Measurements from ENCODE around the gene FFAR1.

- no peak for TF ChIP-seq FOXM1 (IDR thresholded peaks at IDR 0.05; ENCODE audit: borderline replicate concordance)
- no peak for TF ChIP-seq BHLHE40 (IDR thresholded peaks at IDR 0.05; ENCODE audit: borderline replicate concordance)
- TF ChIP-seq ELF4 (IDR thresholded peaks at IDR 0.05): no peak
- TF ChIP-seq SP1 (IDR thresholded peaks at IDR 0.05): no peak
- no peak for TF ChIP-seq FOXA1 (IDR thresholded peaks at IDR 0.05)
- TF ChIP-seq NFRKB (IDR thresholded peaks at IDR 0.05): no peak
- no peak for TF ChIP-seq TARDBP (IDR thresholded peaks at IDR 0.05)
- TF ChIP-seq CTBP1 (IDR thresholded peaks at IDR 0.05; ENCODE audit: borderline replicate concordance): no peak
- no peak for TF ChIP-seq PKNOX1 (IDR thresholded peaks at IDR 0.05)
- TF ChIP-seq L3MBTL2 (conservative IDR thresholded peaks at IDR 0.05): no peak
- TF ChIP-seq ZNF384 (IDR thresholded peaks at IDR 0.05): no peak
- TF ChIP-seq HDGF (IDR thresholded peaks at IDR 0.05; ENCODE audit: borderline replicate concordance): no peak
Measured at GRCh38 chr19:35298561-35298972, 49.1 kb upstream of the FFAR1 start.
